ENCODE data around the gene TGFB2.

- TF ChIP-seq CTCF (IDR thresholded peaks at IDR 0.05; ENCODE audit: low read depth, low read length) (peak; percentile 58), EZH2phosphoT487 (IDR thresholded peaks at IDR 0.05; ENCODE audit: low read depth) (no peak)
Observed at GRCh38 chr1:218299416-218299815, 45.7 kb upstream of the TGFB2 start.
